Measurements from ENCODE around the gene HIBCH. TPM values are rescaled to one million over a fixed set of nuclear protein-coding genes. Genes with fewer than 3 reads are reported as not detected.
"Not testable (repeated sequence)": the region's sequence is repeated elsewhere in the genome, so short reads cannot be mapped to it uniquely, and the experiment has no call there.

The HIBCH gene
- total RNA-seq, 1 donor from 2014 or later = 29.7 TPM

DNA sequence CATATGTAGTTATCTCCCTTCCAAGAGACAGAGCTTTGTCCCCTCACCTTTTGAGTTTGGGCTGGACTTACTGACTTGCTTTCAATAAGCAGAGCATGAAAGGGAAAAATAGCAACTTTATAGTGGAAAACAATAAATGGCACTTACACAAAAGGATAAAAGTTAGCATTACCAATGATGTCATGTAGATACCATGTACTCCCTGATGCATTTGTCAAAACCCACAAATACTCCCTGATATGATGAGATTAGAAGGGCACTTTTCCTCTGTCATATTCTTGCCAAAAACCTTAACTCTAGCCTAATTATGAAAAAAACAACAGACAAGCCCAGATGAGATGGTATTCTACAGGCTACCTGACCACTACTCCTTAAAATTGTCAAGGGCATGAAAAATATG, 16.0 kb downstream of the HIBCH start:
- DNase-seq = no peak

GRCh38 chr2:190302052-190302451, 17.6 kb downstream of the HIBCH start:
- DNase-seq = no peak

- no peak for DNase-seq
Measured at GRCh38 chr2:190301032-190301431, 18.6 kb downstream of the HIBCH start.

DNA sequence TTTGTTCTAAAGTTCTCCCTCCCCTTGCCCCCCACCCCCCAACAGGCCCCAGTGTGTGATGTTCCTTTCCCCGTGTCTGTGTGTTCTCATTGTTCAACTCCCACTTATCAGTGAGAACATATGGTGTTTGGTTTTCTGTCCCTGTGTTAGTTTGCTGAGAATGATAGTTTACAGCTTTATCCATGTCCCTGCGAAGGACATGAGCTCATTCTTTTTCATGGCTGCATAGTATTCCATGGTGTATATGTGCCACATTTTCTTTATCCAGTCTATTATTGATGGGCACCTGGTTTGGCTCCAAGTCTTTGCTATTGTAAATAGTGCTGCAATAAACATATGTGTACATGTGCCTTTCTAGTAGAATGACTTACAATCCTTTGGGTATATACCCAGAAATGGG, 21.7 kb downstream of the HIBCH start:
- not testable (repeated sequence) for DNase-seq

- DNase-seq = no peak
Measured at GRCh38 chr2:190283783-190284182, 35.8 kb downstream of the HIBCH start.

DNA sequence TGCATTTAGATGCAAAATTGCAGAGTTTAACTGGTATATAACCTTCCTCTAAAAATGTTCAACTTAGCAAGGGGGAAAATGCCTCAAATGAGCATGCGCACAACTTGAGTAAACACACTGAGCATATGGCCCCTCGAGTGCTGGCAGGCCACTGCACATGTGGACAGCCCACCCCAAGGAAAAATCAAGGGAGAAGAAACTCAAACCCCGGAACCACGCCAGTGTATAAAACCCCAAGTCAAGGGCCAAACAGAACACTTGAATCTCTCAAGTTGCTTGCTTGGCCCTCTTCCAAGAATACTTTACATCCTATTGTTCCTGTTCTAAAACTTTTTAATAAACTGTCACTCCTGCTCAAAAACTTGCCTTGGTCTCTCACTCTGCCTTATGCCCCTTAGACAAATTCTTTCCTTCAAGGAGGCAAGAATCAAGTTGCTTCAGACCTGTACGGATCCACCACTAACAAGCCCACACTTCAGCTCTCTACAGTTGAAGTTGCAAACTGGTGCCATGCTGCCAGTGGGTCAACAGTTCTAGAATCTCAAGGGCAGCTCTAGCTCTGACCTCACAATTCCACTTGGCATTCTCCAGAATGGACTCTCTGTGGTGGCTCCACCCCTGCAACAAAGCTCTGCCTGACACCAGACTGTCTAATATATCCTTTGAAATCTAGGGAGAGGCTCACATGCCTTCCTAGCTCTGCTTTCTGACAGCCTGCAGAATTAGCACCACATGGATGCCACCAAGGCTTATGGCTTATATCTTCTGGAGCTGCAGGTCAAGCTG, 38.9 kb downstream of the HIBCH start:
- DNase-seq = peak; percentile 7

DNA sequence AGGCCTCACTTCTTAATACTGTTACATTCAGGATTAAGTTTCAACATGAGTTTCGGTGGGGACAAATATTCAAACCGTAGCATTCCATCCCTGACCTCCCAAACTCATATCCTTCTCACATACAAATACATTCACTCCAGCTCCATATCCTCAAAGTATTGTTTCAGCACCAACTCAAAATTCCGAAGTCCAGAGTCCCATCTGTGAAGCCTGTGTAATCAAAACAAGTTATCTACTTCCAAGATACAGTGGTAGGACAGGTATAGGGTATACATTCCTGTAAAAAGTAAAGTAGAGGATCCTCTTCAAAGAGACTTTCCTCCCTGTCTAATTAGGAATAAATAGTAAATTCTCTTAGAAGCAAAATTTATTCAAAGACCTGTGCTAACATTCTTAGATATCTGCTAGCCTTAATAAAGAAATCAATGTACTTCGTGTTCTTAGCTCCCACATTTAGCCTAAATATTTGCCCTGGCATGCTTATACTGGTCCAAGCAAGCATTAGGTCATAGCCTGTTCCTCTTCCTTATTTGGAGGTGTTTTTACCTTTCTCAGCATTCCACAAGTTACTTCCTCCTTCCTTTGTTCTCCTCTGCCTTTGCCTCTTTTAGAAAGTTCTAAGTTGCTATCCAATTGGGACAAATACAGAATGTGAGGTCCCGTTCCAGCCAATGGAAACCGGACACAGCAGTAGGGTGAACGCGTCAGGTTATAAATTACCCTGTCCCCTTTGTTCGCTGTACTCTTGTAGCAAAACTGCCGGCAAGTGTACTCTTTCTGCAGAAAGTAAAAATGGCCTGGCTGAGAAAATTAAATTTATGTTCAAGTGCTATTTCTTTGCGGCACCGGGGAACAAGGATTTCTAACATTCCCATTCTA, 40.1 kb downstream of the HIBCH start:
- DNase-seq = not testable (repeated sequence)

DNA sequence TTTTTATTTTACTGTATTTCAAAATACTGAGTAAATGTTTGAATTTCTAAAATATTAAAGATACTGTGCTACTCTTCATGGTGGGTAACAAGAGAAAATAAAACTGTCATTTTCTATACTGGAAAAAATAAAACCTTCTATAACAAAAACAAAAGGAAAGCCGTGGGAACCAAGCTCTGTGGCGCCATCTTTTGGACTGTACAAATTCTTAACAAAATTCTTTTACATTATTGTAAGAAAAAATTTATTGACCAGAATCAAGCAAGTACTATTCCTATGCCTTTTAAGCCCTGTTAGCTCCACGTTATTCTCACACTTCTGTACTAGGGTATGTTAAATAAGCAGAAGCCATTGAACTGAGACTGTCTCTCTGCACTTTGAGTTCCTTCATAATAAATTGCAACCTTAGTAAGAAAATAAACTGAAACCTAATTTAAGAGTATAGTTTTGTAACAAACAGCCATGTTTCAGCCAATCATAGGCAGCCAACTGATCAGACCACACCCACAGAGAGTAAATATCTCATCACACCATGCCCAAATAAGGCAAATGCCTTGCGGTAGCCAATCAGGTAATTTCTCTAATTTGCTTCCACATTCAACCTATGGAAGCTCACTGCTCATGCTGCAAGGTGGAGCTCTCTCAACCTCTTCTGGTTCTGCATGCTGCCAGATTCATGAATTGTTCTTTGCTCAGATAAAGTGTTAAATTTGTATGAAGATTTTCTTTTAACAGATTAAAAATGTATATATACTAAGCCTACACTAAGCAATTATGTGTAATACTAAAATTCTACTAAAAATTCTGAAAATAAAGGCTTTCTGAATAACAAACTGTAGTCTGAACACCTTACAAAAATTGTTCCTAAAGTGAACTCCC, 42.2 kb downstream of the HIBCH start:
- DNase-seq = peak; percentile 58

- no peak for DNase-seq
Measured at GRCh38 chr2:190272457-190272842, 47.2 kb downstream of the HIBCH start.

GRCh38 chr2:190271783-190272456, 47.7 kb downstream of the HIBCH start:
- no peak for DNase-seq

- no peak for DNase-seq
Measured at GRCh38 chr2:190270298-190270697, 49.3 kb downstream of the HIBCH start.

- not testable (repeated sequence) for DNase-seq
Measured at GRCh38 chr2:190269699-190270098, 49.9 kb downstream of the HIBCH start.

DNA sequence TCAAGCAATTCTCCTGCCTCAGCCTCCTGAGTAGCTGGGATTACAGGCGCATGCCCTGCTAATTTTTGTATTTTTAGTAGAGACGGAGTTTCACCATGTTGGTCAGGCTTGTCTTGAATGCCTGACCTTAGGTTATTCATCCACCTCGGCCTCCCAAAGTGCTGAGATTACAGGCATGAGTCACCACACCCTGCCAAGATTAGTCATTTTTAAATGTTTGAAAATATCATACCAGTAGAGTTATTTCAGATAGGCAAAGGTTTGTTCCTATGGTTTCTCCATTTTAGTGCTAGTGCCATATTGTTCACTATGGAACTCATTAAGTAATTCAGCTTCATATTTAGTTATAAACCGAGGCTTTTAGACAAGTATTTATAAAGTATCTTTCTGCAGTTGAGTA, 52.3 kb downstream of the HIBCH start:
- DNase-seq = no peak

DNA sequence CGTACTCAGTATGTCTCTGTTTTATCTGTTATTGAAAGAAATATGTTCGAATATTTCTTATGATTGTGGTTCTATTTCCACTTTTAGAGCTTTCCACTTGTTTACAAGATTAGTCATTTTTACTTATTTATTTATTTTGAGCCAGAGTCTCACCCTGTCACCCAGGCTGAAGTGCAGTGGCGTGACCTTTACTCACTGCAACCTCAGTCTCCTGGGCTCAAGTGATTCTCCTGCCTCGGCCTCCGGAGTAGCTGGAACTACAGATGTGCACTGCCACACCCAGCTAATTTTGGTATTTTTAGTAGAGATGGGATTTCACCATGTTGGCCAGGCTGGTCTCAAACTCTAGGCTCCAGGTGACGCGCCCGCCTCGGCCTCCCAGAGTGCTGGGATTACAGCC, 53.3 kb downstream of the HIBCH start:
- no peak for DNase-seq

DNA sequence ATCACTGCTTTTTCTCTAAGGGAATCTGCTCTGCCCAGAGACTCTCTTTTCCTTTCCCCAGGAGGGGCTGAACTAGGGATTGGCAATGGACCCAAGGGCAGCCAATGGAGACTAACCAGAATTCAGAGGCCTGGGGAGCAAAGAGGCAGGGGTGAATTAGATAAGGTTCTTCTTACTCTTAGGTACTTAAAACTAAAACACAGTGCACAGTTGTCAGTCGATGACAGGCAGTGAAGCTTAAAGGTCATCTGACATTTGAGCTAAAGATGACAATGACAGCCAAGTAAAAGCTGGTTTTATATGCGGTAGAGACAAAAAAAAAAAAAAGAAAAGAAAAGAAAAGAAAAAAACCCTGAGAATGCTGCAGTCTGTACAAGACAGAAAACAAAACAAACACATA, 57.8 kb downstream of the HIBCH start:
- DNase-seq = peak; percentile 7

DNA sequence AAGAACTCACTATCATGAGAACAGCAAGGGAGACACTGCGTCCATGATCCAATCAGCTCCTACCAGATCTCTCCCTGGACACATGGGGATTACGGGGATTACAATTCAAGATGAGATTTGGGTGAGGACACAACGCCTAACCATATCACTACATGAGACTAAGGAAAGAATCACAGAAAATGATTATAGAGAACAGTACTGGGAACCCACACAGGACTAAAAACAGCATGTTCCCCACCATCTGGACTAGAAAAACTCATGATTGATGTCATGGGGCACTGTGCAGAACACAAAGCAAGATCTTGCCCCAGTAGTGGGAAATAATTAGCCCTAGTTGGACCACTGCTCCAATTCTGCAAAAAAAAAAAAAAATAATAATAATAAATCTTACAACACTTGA, 63.5 kb downstream of the HIBCH start:
- DNase-seq = no peak

DNA sequence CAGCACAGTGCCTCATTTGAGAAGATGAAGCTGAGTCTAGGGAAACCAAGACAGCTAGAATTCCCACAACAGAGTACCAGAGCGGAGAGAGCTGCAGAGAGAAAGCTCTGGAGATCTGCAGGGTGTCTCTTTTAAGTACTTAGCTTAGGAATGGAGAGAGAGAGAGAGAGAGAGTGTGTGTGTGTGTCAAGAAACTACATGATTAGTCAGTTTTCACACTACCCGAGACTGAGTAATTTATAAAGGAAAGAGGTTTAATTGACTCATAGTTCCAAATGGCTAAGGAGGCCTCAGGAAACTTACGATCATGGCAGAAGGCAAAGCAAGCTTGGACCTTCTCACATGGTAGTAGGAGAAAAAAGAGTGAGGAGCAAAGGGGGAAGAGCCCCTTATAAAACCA, 64.0 kb downstream of the HIBCH start:
- DNase-seq = no peak

DNA sequence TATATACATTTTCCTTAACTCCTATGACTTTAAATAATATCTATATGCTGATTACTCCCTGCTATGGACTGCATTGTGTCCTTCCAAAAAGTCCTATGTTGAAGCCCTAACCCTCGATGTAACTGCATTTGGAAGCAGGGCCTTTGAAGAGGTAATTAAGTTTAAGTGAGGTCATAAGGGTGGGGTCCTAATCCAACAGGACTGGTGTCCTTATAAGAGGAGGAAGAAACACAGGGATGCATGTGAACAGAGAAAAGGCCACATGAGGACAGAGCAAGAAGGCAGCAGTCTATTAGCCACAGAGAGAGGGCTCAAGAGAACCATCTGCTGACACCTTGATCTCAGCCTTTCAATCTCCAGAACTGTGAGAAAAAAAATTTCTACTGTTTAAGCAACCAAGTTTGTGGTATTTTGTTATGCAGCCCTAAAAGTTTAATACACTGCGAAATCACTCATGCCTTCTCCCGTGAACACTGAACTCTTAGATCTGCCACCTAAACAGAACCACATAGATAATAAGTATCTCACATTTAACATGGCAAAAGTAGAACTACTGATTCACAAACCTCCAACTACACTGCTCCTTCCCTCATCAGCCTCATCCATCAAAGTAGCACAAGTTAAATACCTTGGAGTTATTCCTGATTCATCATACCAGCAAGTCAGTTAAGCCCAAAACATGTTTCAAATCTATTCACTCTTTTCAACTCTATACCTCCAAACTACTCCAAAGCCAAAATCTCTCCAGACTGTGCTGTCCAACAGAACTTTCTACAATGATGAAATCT, 65.4 kb downstream of the HIBCH start:
- DNase-seq = no peak

DNA sequence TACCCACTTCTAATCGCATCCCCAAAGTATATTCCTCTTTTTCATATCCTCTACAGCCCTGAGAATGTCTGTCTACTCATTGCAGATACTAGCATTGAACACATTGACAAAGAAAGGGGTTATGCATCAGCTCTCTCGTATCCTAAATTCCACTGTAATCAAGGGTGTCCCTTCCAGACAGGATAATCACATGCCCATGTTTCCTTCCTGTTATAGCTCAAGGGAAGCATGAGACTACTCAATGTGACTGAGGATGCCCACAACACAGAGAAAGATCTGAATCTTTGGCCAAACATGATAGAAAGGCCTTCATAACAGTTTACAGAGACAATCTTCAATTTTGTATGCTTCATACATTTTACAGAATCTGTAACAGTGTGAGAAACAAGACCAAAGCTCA, 69.2 kb downstream of the HIBCH start:
- DNase-seq = no peak

DNA sequence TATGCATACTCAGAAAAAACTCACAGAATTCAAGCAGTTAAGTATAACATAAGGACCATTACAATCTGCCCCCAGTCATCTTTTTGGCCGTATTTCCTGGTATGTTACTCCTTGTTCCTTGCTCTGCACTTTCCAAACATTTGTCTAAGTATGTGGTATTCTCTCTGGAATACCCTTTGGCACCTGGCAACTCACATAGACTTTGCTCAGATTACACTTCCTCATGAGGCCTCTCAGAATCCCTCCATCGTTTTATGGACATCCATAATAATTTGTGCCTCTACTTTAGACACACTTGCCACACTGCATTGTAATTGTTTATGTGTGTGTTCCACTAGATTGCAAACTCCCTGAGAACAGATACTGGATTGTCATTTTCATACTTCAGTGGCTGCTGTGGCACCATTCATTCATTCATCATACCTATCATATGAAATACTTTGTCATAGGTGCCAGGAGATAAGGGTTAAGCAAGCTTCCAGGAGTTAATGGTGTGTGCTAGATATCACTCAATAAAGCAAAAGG, 84.0 kb downstream of the HIBCH start:
- no peak for DNase-seq

- DNase-seq = no peak
Measured at GRCh38 chr2:190235101-190235500, 84.5 kb downstream of the HIBCH start.
